Parathyroid adenoma (tissue), 2 donors: Measurements from ENCODE around the gene MRFAP1.

Experiments used
- H2AFZ ChIP-seq: fragments of 300-600 bp; sonication (generic); one replicate; pipeline ENCODE4 v1.7.0; 2017; ENCODE audit warnings: antibody characterized with exemption, mild to moderate bottlenecking
- H3K27ac ChIP-seq: fragments of 300-600 bp; sonication (generic); one replicate; pipeline ENCODE4 v1.7.0; 2017
- H3K27me3 ChIP-seq: fragments of 300-600 bp; sonication (generic); one replicate; pipeline ENCODE4 v1.7.0; 2017; ENCODE audit warnings: low read length; ENCODE audit not compliant: control insufficient read depth, insufficient read depth
- H3K36me3 ChIP-seq: fragments of 300-600 bp; sonication (generic); one replicate; pipeline ENCODE4 v1.7.0; 2017; ENCODE audit warnings: low read length; ENCODE audit not compliant: control insufficient read depth, insufficient read depth
- H3K4me1 ChIP-seq: fragments of 300-600 bp; sonication (generic); one replicate; pipeline ENCODE4 v1.7.0; 2017; ENCODE audit warnings: control low read depth
- H3K4me2 ChIP-seq: fragments of 300-600 bp; sonication (generic); one replicate; pipeline ENCODE4 v1.7.0; 2017; ENCODE audit warnings: low read length
- H3K4me3 ChIP-seq: fragments of 300-600 bp; sonication (generic); one replicate; pipeline ENCODE4 v1.7.0; 2017; ENCODE audit warnings: low read depth, low read length
- H3K79me2 ChIP-seq: fragments of 300-600 bp; sonication (generic); one replicate; pipeline ENCODE4 v1.7.0; 2017; ENCODE audit warnings: control low read depth
- H3K9ac ChIP-seq: fragments of 300-600 bp; sonication (generic); one replicate; pipeline ENCODE4 v1.7.0; 2017; ENCODE audit warnings: mild to moderate bottlenecking
- H3K9me3 ChIP-seq: fragments of 300-600 bp; sonication (generic); one replicate; pipeline ENCODE4 v1.7.0; 2017; ENCODE audit warnings: low read length; ENCODE audit not compliant: control insufficient read depth
- TF ChIP-seq, protein P1 (sequence below): fragments of 300-600 bp; sonication (generic); IDR thresholded peaks from one replicate; pipeline ENCODE4 v1.7.0; 2017; ENCODE audit warnings: antibody characterized with exemption, mild to moderate bottlenecking
- donor health status: primary hyperparathyroidism.

The MRFAP1 gene

DNA sequence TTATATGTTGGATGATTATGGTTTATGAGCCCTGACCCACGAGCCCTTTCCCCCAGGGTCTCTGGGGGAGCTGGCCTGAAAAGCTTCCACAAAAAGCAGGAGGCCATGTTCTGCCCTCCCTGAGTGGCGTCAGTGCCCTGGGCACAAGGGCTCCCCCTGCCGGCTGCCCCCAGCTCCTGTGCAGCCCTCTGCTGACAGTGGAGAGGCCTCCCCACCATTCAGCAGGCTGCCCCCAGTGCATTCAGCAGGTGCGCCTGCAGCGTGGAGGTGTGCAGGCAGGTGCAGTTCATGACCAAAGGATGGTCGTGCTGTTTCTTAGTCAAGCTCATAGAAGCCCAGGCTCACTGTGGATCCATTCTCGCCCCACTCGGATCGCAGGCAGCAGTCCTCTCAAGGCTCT, 40.7 kb downstream of the MRFAP1 start:
- Histone ChIP-seq H3K9ac (no peak overlapping the region), H3K27ac (no peak overlapping the region), H3K79me2 (no peaks in the 10 kb centered on the region), H2AFZ (no peak overlapping the region), H3K36me3 (no peaks in the 10 kb centered on the region), H3K4me3 (no peak overlapping the region), H3K9me3 (no peaks in the 10 kb centered on the region), H3K4me1 (no peaks in the 10 kb centered on the region), H3K4me2 (no peak overlapping the region), H3K27me3 (no peaks in the 10 kb centered on the region)
- TF ChIP-seq, protein P1, sequence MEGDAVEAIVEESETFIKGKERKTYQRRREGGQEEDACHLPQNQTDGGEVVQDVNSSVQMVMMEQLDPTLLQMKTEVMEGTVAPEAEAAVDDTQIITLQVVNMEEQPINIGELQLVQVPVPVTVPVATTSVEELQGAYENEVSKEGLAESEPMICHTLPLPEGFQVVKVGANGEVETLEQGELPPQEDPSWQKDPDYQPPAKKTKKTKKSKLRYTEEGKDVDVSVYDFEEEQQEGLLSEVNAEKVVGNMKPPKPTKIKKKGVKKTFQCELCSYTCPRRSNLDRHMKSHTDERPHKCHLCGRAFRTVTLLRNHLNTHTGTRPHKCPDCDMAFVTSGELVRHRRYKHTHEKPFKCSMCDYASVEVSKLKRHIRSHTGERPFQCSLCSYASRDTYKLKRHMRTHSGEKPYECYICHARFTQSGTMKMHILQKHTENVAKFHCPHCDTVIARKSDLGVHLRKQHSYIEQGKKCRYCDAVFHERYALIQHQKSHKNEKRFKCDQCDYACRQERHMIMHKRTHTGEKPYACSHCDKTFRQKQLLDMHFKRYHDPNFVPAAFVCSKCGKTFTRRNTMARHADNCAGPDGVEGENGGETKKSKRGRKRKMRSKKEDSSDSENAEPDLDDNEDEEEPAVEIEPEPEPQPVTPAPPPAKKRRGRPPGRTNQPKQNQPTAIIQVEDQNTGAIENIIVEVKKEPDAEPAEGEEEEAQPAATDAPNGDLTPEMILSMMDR = no peak

- Histone ChIP-seq H3K27ac (no peak overlapping the region), H3K4me2 (no peak overlapping the region), H3K36me3 (no peaks in the 10 kb centered on the region), H3K9ac (no peak overlapping the region), H3K27me3 (no peaks in the 10 kb centered on the region), H3K4me3 (no peak overlapping the region), H3K9me3 (no peaks in the 10 kb centered on the region), H3K4me1 (no peaks in the 10 kb centered on the region), H3K79me2 (no peaks in the 10 kb centered on the region), H2AFZ (no peak overlapping the region)
- TF ChIP-seq, protein P1 = no peak
Observed at GRCh38 chr4:6682862-6683590, 42.5 kb downstream of the MRFAP1 start.

DNA sequence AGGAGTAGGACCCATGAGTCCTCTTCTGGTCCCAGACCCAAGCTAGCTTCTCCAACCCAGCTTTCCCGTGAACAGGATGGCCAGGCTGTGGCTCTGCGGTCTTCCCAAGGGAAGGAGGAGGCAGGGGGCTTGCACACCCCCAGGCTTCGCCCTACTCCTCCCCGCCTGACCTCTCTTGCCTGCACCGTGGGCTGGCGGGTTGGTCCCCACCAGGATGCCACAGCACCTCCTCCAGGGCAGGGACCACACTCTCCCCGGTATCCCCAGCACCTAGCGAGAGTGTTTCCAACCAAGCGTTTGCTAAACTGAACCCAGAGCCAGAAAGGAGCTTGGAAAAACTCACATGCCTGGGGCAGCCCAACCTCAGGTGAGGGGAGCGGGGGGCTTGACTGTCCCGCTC, 44.2 kb downstream of the MRFAP1 start:
- Histone ChIP-seq H3K79me2 (no peaks in the 10 kb centered on the region), H3K4me2 (no peak overlapping the region), H3K4me1 (no peaks in the 10 kb centered on the region), H3K4me3 (no peak overlapping the region), H3K36me3 (no peaks in the 10 kb centered on the region), H2AFZ (no peak overlapping the region), H3K27me3 (no peaks in the 10 kb centered on the region), H3K9ac (no peak overlapping the region), H3K9me3 (no peaks in the 10 kb centered on the region), H3K27ac (no peak overlapping the region)
- TF ChIP-seq, protein P1 = no peak

- Histone ChIP-seq H3K27me3 (no peaks in the 10 kb centered on the region), H3K9ac (no peak overlapping the region), H2AFZ (no peak overlapping the region), H3K36me3 (no peaks in the 10 kb centered on the region), H3K4me1 (no peaks in the 10 kb centered on the region), H3K4me2 (no peak overlapping the region), H3K27ac (no peak overlapping the region), H3K79me2 (peaks cover under 1% of the 10 kb centered on the region), H3K4me3 (no peak overlapping the region), H3K9me3 (no peaks in the 10 kb centered on the region)
- TF ChIP-seq, protein P1 = no peak
Observed at GRCh38 chr4:6686104-6686787, 45.8 kb downstream of the MRFAP1 start.
